HG02642 (cell line): ENCODE data around the gene TMEM87A.
"Not testable (repeated sequence)": the region's sequence is repeated elsewhere in the genome, so short reads cannot be mapped to it uniquely, and the experiment has no call there.

Experiments used
- ATAC-seq: cut with Tn5 transposase; IDR thresholded peaks from one replicate; pipeline ENCODE4 v1.9.1; 2021; ENCODE audit warnings: mild to moderate bottlenecking; ENCODE audit not compliant: unreplicated experiment, poor library complexity

The TMEM87A gene

DNA sequence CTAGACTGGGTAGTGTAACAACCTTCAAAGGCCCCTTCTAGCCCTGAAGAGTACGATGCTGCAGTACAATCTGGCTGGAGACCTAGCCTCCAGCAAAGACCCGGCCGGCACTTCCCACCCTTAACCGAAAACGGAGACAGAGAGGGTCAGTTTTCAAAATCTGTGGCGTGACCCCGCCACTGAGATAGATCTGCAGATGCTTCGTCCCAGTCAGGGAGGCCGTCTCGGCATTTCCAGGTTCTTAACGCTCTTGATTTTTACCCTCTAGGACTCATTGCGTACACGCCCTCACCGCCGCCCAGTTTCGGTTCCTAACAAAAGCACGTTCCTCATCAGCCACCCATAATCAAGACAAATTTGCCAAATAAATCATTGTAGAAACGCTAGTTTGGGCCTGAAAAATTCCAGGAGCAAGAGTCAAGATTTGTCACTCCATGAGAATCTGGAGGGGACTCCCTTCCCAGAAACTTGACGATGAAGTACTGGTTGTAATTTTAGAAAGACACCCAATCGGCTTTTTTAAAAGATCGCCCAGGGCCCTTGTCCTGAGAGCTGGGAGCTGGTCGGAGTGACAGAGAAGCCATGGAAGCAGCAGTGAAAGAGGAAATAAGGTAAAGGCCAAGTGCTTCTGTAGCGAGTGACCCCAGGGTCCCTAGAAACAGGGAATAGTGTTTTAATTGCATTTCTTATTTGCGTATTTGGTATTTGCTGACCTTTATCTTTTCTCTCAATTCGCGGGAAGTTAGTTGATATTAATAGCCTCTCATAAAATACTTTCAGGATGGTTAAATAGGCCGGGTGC lies 868 bp upstream of the TMEM87A start:
- peak; percentile 21 for ATAC-seq

DNA sequence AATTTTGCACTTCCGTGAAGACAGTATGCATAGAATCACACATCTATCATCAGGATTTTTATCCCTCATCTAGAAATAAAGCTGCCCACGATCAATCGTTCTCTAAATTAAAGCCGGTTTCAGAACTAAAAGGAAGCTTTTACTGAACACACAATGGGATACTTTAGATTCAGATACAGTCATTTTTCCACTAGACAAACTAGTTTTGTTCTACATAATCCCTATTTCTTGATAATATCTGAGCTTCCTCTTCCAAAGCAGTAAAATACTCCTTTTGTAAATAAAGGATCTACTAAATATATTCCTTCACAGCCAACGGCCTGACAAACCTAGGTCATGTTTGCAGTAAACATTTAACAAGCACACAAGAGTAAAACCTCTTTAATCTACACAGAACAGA lies 2.2 kb downstream of the TMEM87A start:
- ATAC-seq: no peak

DNA sequence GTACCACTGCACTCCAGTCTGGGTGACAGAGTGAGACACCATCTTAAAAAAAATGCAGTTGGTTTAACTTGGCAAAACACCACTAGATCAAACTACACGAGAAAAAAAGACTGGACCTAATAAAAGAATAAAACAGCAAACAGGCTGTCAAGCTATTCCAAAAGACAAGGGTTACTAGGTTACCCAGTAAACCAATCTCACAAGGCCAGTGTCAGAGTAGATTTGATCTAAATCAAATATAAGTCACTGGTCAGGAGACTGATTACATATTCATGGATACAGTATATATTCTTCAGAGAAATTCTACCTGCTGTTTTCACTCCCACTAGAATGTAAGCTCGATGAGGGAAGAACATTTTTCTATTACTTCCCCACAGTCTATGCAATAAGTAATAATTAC lies 2.7 kb downstream of the TMEM87A start:
- ATAC-seq: no peak

DNA sequence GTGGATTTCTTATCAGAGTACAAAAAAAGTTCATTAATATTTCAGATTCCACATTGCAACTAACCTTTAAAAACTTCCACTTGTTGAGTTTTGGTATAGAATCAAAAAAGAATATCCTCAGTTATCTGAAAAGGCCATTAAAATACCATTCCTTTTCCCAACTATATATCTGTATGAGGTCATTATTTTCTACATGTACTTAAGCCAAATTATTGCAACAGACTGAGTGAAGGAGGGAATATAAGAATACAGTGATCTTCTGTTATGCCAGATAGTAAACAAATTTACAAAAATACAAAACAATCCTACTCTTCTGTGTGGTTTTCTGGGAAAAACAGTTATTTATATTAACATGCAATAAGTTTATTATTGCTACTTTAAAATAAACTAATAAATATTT lies 5.9 kb downstream of the TMEM87A start:
- ATAC-seq: no peak

DNA sequence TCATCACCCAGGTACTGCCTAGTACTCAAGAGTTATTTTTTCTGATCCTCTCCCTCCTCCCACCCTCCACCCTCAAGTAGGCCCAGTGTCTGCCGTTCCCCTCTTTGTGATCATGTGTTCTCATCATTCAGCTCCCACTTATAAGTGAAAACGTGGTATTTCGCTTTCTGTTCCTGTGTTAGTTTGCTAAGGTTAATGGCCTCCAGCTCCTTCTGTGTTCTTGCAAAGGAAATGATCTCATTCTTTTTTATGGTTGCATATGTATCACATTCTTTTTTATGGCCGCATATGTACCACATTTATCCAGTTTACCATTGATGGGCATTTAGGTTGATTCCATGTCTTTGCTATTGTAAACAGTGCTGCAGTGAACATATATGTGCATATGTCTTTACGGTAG lies 8.4 kb downstream of the TMEM87A start:
- no peak for ATAC-seq

DNA sequence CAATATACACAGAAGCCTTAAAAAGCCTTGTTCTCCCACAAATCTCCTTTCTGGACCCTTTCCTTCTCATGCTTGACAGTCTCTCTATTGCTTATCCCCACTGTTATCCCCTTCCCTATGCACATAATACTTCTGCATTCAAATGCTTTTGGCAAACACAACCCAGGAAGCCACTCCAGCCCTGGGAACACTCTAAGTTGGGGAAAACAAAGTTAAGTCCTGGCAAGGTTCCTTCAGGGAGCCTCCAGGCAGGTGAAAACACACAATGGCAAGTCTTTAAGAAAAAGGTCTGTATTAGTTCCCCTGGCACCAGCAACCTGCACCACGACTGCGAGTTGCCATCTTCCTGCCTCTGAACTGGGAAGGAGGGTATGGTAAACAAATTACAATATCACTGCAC lies 19.9 kb downstream of the TMEM87A start:
- ATAC-seq: no peak

DNA sequence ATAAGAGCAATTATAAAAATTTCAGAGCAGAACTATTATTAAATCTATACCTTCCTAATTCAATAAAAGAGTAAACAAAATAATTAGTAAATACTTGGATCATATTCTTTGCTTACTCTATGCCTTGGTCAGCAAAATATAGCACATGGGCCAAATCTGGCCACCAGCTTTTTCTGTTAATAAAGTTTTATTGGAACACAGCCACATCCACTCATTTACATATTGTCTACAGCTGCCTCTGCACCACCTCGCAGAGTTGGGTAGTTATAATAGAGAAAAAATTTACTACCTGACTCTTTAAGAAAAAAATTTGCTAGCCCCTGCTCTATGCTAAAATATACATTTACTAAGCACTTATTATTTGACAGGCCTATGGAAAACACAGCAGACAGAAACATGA lies 32.4 kb downstream of the TMEM87A start:
- no peak for ATAC-seq

DNA sequence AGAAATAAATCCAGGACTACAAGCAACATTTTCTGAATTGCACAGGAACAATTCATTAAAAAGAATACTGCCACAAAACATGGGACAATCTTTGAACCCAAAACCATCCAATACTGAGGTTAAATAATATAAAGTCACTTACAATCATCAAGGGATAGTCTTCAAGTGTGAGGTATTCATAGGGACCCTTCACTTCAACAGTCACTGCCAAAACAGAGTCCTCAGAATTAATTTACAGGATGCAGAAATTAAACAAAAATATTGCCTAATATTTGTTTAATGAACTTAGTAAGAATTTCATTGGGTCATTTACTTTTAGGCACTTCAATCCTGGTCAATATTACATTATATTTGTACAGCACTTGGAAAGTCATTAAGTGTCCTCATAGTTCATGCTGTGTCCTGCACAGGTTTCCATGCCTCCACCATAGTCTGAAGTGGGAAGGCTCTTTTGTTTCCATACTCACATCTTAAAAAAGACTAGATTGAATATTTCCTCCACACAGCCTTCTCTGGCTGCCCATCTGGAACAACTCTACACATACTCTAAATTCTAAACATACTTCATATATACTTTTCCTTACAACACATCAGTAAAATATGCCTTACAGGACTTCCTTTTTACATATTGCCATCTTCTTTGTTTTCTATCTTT lies 33.6 kb downstream of the TMEM87A start:
- ATAC-seq: no peak

DNA sequence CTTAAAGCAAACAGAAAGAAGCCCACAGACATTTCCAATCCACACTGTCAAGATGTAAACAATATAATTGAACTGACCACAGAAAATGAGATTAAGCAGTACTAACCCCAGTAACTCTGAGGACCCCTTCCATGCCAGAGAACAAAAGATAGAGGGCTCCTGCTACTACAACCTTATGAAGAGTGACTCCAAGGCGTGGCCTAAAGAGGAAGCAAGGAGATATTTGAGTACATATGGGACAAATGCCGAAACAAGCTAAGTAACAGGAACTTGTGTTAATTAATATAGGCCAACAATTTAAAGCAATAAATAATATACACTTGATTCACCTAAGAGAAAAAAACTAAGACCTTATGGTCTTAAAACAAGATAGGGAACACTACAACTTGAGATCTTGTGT lies 40.1 kb downstream of the TMEM87A start:
- no peak for ATAC-seq

DNA sequence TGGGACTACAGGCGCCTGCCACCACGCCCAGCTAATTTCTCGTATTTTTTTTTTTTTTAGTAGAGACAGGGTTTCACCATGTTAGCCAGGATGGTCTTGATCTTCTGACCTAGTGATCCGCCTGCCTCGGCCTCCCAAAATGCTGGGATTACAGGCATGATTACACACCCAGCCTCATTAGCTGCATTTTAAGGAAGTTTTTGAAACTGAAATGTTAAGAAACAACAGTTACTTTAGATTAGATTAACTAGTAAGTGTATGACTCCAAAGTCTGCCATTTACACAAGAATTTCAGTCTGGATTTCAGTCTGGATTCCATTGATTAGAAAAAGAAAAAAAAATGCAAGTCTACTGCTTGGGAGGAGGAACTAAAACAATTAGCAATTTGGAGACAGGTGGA lies 40.6 kb downstream of the TMEM87A start:
- ATAC-seq: no peak

DNA sequence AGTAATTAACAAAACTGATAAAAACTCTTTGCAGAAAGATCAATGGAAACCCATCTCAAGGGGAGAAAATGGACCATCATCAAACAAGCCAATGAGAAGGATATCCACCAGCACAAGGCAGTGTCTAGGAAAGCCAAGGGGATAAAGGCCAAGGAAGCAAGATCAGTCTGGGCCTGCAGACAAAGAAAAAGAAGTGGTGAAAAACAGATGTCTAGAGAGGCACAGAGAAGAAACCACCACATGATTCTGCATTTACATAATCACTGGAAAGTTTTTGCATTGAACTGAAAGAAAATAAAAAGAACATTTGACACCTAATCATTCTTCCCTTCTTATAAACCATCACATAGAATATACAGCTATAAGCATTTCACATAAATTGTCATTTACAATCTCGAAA lies 42.1 kb downstream of the TMEM87A start:
- no peak for ATAC-seq

DNA sequence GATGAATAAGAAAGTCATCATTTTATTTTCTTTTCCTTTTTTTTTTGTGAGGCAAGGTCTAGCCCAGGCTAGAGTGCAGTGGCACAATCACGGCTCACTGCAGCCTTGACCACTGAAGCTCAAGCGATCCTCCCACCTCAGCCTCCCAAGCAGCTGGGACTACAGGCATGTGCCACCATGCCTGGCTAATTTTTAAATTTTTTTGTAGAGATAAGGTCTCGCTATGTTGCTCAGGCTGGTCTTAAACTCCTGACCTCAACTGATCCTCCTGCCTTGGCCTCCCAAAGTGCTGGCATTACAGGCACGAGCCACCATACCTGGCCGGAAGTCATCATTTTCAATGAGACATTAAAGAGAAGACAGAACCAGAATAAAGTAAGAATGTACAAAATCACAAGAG lies 44.3 kb downstream of the TMEM87A start:
- not testable (repeated sequence) for ATAC-seq

DNA sequence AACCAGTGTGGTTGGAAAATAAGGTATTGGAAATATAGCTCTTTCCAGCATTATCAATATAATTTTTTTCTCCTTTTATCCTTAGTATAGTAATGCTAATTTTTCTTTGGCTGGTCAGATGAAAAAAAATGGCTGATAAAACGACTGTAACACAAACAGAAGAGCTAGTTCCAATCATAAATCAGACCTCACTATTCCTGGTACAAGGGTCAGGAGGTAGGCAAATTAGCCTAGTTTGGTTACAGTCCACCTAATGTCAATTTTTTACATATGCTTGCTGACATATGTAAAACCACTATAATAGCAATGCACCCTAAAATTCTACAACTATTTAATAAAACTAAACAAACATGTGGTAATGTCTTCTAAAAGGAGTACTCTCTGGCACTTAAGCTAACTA lies 45.2 kb downstream of the TMEM87A start:
- no peak for ATAC-seq

DNA sequence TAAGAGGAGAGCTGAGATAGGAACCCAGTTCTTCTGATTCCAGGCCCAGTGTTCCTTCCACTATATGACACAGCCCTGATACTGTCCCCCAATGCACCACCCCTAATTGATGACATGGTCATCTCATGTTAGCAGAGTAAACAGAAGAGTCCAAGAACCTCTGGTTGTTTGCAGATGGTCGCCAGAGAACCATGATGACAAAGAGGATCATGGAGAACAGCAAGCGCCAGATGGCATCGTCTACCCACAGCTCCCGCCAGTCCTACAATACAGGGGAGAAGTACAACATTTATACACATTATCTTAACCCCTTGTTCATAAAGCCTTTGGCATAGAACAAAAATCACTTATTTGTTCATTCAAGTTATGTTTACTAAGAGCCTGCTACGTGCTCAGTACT lies 46.6 kb downstream of the TMEM87A start:
- ATAC-seq: no peak

DNA sequence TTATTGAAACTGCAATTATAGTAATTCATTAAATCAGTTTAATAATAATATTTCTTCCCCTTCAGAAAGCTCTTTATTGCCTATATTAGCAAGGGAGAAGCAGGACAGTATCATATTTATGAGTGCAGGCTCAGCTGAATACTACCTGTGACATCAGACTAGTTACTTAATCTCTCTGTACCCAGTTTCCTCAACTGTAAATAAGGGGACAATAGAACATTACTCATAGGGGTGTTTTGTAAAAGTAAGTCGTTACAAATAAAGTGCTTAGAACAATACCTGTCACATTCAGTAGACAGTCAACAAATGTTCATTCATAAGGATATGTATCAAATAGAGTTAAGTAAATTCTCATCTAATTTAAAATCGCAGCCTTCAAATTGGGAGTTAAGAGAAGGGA lies 53.0 kb downstream of the TMEM87A start:
- no peak for ATAC-seq

DNA sequence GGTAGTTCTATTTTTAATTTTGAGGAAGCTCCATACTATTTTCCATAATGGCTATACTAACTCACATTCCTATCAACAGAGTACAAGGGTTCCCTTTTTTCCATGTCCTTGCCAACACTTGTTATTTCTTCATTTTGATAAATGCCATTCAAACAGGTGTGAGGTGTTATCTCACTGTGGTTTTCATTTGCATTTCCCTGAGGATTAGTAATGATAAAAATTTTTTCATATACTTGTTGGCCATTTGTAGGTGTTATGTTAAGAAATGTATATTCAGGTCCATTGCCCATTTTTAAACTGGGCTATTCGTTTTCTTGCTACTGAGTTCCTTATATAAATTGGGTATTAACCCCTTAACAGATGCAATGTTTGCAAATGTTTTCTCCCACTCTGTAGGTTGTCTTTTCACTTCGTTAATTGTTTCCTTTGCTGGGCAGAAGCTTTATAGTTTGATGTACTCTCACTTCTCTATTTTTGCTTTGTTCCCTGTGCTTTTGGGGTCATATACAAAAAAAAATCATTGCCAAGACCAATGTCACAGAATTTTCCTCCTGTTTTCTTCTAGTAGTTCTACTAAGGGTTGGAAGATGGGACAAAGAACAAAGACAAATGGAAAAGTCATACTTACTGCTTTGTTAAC lies 54.2 kb downstream of the TMEM87A start:
- no peak for ATAC-seq

DNA sequence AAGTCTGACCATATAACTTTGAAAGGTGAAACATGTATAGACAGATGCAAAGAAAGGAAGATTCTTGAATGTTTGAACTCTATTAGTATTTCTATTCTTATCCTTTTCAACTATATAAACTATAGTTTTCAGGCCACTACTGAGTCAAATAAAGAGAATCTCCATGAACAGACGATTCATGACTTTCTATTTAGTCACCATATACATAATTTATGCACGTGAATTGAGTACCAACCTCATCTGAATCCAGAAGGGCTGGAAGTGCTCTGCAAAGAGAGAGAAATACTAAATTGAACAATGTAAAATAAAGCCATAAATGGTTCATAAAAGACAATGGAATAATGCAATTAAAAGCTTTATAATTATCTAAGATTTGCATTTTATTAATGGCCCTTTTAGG lies 55.7 kb downstream of the TMEM87A start:
- ATAC-seq: no peak

DNA sequence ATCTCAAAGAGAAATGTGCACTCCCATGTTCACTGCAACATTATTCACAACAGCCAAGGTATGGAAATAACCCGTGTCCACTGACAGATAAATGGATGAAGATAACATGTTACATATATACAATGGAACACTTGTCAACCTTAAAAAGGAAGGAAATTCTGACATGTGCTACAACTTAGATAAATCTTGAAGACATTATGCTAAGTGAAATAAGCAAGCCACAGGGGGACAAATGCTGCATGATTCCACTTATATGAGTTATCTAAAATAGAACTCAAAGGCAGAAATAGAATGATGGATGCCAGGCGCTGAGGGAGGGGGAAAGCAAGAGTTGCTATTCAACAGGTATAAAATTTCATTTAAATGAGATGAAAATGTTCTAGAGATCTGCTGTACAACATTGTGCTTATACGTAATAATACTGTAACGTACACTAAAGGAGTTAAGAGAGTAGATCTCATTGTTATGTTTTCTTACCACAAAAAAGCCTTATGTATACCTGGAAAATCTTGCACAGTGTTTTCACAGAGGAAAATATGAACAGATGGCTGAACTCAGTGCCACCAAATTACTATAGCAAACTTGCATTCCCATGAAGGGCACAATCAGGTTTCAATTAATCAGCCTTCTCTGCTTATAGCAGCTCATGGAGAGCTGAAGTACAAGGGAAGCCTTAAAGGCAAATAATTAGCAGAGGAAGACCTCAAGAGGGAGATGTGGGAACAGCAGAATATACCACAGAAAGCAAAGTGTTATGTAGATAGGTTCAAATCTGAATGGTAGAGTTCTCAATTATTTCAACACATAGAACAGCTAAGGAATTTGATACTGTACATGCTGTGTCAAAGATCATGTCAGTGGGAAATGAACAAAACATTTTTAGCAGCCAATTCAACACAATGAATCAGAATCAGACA lies 57.1 kb downstream of the TMEM87A start:
- no peak for ATAC-seq

DNA sequence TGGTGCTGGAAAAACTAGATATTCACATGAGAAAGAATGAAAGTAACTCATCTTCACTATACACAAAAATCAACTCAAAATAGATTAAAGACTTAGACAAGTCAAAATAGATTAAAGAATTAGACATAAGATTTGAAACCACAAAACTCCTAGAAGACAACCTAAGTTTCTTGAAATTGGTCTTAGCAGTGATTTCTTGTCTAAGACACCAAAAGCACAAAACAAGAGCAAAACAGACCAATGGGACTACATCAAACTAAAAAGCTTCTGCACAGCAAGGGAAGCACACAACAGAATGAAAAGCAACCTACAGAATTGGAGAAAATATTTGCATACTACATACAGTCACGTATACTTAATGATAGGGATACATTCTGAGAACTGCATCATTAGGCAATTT lies 58.6 kb downstream of the TMEM87A start:
- ATAC-seq: no peak

DNA sequence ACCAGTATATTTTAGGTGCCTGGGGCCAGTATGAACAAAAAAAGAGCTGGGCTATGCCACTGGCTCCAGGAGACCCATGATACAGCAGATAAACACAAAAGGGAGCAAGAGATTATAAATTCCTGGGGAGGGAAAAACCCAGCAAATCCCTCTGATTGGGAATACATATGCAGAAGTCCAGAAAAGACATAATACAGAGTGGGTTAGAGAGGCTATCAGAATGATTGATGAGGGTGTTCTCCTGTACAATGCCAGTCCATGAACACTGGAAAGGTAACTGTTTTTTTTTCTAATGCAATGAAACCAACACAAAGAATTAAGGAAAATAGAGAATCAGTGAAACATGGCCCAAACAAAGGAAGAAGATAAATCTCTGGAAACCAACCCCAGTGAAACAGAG lies 59.7 kb downstream of the TMEM87A start:
- ATAC-seq: no peak

DNA sequence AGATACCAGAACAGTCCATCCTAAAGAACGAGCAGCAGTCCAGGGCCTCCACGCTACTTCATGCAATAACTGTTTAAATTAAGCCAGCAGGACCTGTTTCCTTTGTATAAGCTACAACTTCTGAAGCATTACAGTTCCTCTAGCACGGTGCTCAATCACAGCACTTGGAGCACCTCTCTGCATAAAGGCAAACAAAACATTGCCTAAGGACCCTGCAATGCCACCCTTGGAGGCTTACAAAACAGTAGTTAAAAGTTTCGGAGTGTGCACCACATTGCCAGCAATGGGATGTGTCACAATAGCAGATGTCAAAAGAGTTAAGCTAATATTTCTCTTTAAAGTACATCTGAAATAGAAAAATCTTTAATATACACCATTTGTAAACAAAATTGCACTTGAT lies 62.5 kb downstream of the TMEM87A start:
- no peak for ATAC-seq
